GM12874 (cell line): ENCODE data around the gene CCR7.

ENCODE experiments used
- CTCF ChIP-seq: IDR thresholded peaks from 2 replicates; pipeline ENCODE4 v1.5.1; 2011; ENCODE audit warnings: low read depth, mild to moderate bottlenecking, control low read depth, low read length, moderate library complexity; ENCODE audit not compliant: insufficient read depth

CCR7 gene

GRCh38 chr17:40515011-40515410 is 50.3 kb downstream of the CCR7 start:
- TF ChIP-seq CTCF, result no peak

GRCh38 chr17:40514013-40514875 is 51.0 kb downstream of the CCR7 start:
- no peak for TF ChIP-seq CTCF

- TF ChIP-seq CTCF, result no peak
Measured at GRCh38 chr17:40511667-40512220, 53.5 kb downstream of the CCR7 start.

- no peak for TF ChIP-seq CTCF
Measured at GRCh38 chr17:40511136-40511535, 54.1 kb downstream of the CCR7 start.

- TF ChIP-seq CTCF, result no peak
Measured at GRCh38 chr17:40510328-40510648, 55.0 kb downstream of the CCR7 start.

GRCh38 chr17:40509626-40510327 is 55.5 kb downstream of the CCR7 start:
- no peak for TF ChIP-seq CTCF

- no peak for TF ChIP-seq CTCF
Measured at GRCh38 chr17:40506786-40507185, 58.5 kb downstream of the CCR7 start.
